ENCODE measurements around the gene DHX15.

- no peak for TF ChIP-seq CTCF (IDR thresholded peaks at IDR 0.05)
- TF ChIP-seq POLR2A (IDR thresholded peaks at IDR 0.05), result no peak
Observed at GRCh38 chr4:24570574-24571236, 13.6 kb downstream of the DHX15 start.
